GM18519 (cell line): ENCODE results near the gene UQCRC2.
"Not testable (repeated sequence)": the region's sequence is repeated elsewhere in the genome, so short reads cannot be mapped to it uniquely, and the experiment has no call there.

Experiments
- ATAC-seq: cut with Tn5 transposase; IDR thresholded peaks from one replicate; pipeline ENCODE4 v1.9.1; 2021; ENCODE audit warnings: mild to moderate bottlenecking, moderate library complexity; ENCODE audit not compliant: unreplicated experiment, low FRiP score

UQCRC2 gene

GRCh38 chr16:21952793-21953540 lies at the start of gene UQCRC2:
Gene UQCRC2, plus strand, starts transcription at chr16:21953361. Its CDS starts 63 bp downstream, at chr16:21953424.
- peak; percentile 69 for ATAC-seq

GRCh38 chr16:21932650-21933049 lies 20.5 kb upstream of the UQCRC2 start:
- ATAC-seq: not testable (repeated sequence)

DNA sequence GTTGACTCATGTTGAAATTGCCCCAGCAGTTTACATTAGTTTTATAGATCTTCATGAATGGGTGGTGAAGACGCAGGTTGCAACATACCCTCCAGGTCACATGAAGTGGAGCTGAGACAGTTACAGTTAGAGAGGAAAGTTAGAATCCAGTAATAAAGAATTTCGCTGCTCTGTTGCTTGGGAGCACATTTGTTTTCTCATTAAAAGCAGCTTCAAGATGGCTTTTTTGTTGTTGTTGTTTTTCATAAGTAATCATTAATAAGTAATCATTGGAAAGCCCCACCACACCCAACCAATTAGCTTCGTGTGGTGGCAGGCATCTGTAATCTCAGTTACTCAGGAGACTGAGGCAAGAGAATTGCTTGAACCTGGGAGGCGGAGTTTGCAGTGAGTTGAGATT lies 19.8 kb upstream of the UQCRC2 start:
- ATAC-seq: not testable (repeated sequence)

DNA sequence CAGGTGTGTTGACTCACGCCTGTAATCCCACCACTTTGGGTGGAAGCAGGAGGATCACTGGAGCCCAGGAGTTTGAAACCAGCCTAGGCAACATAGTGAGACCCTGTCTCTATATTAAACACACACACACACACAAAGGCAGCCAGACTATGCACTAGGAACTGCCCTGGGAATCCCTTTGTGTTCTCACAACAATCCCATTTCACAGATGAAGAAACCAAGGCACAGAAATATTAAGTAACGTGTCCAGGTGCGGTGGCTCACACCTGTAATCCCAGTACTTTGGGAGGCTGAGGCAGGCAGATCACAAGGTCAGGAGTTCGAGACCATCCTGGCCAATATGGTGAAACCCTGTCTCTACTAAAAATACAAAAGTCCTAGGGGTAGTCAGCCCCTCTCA lies 19.4 kb upstream of the UQCRC2 start:
- not testable (repeated sequence) for ATAC-seq

DNA sequence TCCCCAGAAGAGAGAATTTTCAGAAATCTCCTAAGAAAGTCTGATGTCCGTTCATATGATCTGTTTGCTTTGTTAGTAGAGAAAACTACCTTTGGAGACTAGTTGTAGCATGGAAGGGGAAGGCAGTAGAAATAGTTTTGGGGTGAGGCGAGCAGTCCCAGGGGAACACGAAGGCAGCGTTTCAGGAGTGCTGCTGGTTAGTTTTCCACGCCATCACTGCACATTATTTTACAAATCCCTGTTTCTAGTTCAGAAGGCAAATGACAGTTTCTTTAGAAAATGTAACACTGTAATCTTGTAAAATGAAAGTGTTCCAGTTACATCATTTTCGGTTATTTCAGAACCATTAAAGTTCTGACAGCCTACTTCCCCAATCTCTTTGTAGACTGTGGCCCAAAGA lies 16.9 kb upstream of the UQCRC2 start:
- not testable (repeated sequence) for ATAC-seq

DNA sequence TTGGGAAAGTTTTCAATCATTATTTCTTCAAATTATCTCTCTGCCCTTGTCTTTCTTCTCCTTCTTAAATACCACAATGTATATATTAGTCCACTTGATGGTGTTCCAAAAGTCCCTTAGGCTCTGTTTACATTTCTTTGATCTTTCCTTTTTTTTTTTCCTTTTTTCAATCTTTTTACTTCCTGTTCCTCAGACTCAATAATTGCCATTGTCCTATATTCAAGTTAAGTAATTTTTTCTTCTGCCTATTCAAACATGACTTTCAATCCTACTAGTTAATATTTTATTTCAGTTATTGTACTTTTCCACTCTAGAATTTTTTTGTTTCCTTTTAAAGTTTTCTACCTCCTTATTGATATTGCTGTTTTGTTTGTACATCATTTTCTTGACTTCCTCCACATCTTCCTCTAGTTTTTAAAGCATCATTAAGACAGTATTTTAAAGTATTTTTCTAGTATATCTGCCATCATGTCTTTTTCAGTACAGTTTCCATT lies 15.8 kb upstream of the UQCRC2 start:
- no peak for ATAC-seq

- no peak for ATAC-seq
These were observed 12.6 kb upstream of the UQCRC2 start for GRCh38 chr16:21940570-21940969.

DNA sequence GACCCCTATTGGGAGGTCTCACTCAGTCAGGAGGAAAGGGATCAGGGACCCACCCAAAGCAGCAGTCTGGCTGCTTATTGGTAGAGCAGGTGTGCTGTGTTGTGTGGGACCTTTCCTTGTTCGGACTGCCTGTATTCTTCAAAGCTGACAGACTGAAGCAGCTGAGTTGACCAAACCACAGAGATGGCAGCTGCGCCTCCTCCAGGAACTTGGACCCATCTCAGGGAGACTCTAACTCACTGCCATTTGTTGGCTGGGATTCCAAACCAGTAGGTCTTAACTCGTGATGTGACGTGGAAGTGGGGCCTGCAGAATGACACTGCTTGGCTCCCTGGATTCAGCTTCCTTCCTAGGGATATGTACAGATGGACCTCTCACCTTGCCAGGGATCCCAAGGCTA lies 9.6 kb upstream of the UQCRC2 start:
- ATAC-seq: no peak

GRCh38 chr16:21946889-21947635 lies 6.1 kb upstream of the UQCRC2 start:
- no peak for ATAC-seq

GRCh38 chr16:21949713-21950260 lies 3.4 kb upstream of the UQCRC2 start:
- ATAC-seq: no peak

DNA sequence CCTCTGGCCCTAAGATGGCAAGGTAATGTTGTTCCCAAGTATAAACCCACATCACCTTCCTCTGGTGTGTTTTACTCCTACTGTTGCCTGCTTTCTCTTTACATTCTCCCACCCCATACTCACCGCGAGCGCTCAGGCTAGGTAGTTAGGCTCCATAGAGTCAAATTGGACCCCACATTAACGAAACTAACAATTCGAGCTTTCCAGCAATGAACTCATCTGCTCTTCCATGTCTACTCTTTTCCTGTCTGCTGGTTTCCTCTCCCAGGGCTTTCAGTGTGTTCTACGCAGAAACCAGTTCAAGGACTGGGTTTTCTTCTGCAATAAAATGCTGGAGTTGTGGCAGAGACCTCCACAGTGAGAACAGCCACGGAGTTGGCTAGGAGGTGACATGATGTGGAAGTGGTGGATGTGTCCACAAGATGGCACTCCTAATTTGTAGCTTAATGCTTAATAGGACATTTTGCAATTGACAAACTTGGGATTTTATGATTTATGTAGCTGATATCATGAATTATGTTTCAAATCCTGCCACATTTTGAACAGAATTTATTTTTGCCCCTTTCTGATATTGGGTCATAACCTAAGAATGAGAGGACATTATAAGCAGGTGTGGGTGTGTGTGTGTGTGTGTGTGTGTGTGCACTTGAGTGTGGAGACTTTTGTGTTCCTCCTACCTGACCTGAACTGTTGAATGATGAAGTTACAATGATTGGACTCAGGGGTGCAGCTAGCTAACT lies 2.2 kb upstream of the UQCRC2 start:
- no peak for ATAC-seq

- ATAC-seq: peak; percentile 16
These were observed 945 bp upstream of the UQCRC2 start for GRCh38 chr16:21952040-21952792.

- no peak for ATAC-seq
These were observed 361 bp downstream of the UQCRC2 start for GRCh38 chr16:21953541-21953902.

- ATAC-seq: no peak
These were observed 4.7 kb downstream of the UQCRC2 start for GRCh38 chr16:21957714-21958346.

DNA sequence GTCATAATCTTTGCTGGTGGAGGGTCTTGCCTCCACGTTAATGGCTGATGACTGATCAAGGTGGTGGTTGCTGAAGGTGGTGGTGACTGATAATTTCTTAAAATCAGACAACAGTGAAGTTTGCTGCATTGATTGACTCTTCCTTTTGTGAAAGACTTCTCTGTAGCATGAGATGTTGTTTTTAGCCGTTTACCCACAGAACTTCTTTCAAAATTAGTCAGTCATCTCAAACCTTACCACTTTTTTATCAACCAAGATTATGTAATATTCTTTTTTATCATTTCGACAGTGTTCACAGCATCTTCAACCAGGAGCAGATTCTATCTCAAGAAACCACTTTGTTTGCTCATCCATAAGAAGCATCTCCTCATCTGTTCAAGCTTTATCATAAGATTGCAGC lies 5.9 kb downstream of the UQCRC2 start:
- ATAC-seq: no peak

DNA sequence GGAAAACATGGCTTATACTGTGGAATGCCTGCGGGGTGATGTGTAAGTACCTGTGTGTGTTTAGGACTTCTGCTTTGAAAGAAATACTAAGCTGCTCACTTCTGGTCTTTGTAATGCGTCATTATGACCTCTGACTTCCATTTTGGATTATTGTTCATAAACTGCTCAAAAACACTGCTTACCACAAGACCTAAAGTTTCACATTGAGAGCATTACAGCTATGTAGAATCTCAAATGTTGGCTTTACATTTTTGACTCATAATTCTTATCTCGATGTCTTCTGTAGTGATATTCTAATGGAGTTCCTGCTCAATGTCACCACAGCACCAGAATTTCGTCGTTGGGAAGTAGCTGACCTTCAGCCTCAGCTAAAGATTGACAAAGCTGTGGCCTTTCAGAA lies 9.3 kb downstream of the UQCRC2 start:
- ATAC-seq: no peak

- ATAC-seq: no peak
These were observed 10.7 kb downstream of the UQCRC2 start for GRCh38 chr16:21963887-21964286.

GRCh38 chr16:21964353-21964752 lies 11.2 kb downstream of the UQCRC2 start:
- no peak for ATAC-seq

DNA sequence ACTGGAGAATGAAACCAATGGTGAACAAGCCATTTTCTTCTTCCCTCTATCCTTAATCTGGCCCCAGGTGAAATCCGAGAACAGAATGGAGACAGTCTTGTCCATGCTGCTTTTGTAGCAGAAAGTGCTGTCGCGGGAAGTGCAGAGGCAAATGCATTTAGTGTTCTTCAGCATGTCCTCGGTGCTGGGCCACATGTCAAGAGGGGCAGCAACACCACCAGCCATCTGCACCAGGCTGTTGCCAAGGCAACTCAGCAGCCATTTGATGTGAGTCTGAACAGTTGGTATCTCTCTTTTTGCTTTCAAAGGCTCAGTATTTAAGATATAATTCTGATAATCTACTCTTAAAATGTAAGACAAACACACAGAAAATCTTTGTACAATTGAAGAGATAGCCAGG lies 18.7 kb downstream of the UQCRC2 start:
- ATAC-seq: no peak

DNA sequence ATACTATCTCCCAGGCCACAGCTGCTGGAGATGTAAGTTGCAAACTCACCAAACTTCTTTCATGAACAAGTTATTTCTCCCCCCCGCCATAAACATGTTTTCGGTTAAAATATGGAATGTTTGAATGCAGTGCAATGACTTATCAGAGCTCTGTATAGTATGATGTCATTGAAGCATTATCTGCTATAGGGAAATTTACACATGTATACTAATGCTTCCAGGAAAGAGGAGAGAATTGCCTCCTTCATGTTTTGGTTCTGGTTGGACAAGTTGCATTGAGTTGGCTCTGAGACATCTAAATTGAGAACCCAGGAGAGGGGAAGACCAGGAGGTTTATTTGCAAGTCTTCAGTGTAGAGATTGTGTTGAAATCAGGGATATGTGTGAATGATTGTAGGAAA lies 20.8 kb downstream of the UQCRC2 start:
- no peak for ATAC-seq
